ENCODE data around the gene CTNND1. TPM values are rescaled to one million over a fixed set of nuclear protein-coding genes. Genes with fewer than 3 reads are reported as not detected.

The CTNND1 gene
- total and polyA plus RNA-seq, 9 of the 15 experiments (the other 6 are each of a cell fraction or from before 2014, with no cell fraction given), result 11.1 to 74.0 (median 43.3) TPM

DNA sequence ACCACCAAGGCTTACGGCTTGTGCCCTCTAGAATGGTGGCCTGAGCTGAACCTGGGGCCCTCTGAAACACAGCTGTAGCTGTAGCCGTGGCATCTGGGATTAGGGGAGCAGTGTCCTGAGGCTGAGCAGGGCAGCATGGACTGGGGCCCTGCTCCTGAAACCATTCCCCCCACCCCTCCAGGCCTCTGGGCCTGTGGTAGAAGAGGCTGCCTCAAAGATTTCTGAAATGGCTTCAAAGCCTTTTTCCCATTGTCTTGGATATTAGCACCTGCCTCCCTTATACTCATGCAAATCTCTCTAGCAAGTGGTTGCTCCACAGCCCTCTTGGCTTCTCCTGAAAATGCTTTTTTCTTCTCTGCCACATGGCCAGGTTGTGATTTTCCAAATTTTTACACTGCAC is 106.9 kb downstream of the CTNND1 start:
- H3K9ac ChIP-seq (ENCODE audit: insufficient read depth in 1 of 2, low read depth in 2 of 2, low read length in 2 of 2), result no peak overlapping the region
- FAIRE-seq, result no peak
- H3K9me3 ChIP-seq (replicated peaks; ENCODE audit: control insufficient read depth, insufficient read depth, low read depth, low read length), result no peaks in the 10 kb centered on the region
- ATAC-seq, result no peak
- no peaks in the 10 kb centered on the region for H3K79me2 ChIP-seq (ENCODE audit: control insufficient read depth, insufficient read depth, low read length)
- WGBS (ENCODE audit: insufficient coverage, low coverage, missing lambda C conversion rate), result 10% methylated on average over 2 of the region's 2 CpGs
- ChIA-PET CTCF (ENCODE audit: low intra/inter-chr PET ratio) (no interaction called here), POLR2A (interaction anchor here (0.6 to 1.0 kb wide), 3 partner anchors 10 to 33 kb away, joined by 3 to 4 read pairs (median 3); no protein-coding TSS in a partner anchor)
- TF ChIP-seq, protein P1, sequence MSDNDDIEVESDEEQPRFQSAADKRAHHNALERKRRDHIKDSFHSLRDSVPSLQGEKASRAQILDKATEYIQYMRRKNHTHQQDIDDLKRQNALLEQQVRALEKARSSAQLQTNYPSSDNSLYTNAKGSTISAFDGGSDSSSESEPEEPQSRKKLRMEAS (CRISPR knock-in tag; IDR thresholded peaks at IDR 0.05), result no peak
- TF ChIP-seq DMBX1 (CRISPR knock-in tag; IDR thresholded peaks at IDR 0.05; ENCODE audit: borderline replicate concordance) (no peak), EP400 (IDR thresholded peaks at IDR 0.05) (no peak)
- no TSS peak for BruUV-seq (replicated peaks)
- no peak overlapping the region for H3K4me2 ChIP-seq (ENCODE audit: insufficient read depth, low read length)
- no peak overlapping the region for H3K27ac ChIP-seq (ENCODE audit: extremely low read depth, low read depth, low read length)
- no peaks in the 10 kb centered on the region; a peak in 1 of 5 replicates for H3K4me1 ChIP-seq (replicated peaks in 1 of 2; ENCODE audit: control insufficient read depth in 2 of 2, insufficient read depth in 2 of 2, low read length in 2 of 2)
- H4K20me1 ChIP-seq (replicated peaks; ENCODE audit: control insufficient read depth, insufficient read depth, low read length), result no peaks in the 10 kb centered on the region
- H3K9me1 ChIP-seq (ENCODE audit: control insufficient read depth, insufficient read depth, low read length), result no peaks in the 10 kb centered on the region
- no peak overlapping the region for H3K4me3 ChIP-seq
- H2AFZ ChIP-seq (ENCODE audit: low read depth, low read length), result no peak overlapping the region
- intact Hi-C loops (cut with micrococcal nuclease) (no loop called here), in situ Hi-C loops (cut with MboI) (no loop called here)
- no peak for DNase-seq (ENCODE audit: extremely low read depth in 1 of 4, low spot score in 3 of 4)
- no peaks in the 10 kb centered on the region for H3K36me3 ChIP-seq (ENCODE audit: control insufficient read depth, insufficient read depth, low read length)
- H3K27me3 ChIP-seq (ENCODE audit: control insufficient read depth in 2 of 2, insufficient read depth in 2 of 2, low read length in 2 of 2), result peaks cover 11 to 26% of the 10 kb centered on the region in 2 experiments; a peak in 4 of 5 replicates

Small RNA genes lying within 50 kb of the gene (small RNA-seq; reads per million reads assigned to genes)
- gene AP001931.1 (not detected), gene TMX2-CTNND1 (not detected)

Other genes with a start within 250 kb of the CTNND1 start
Only the 7 nearest of the 12 such genes appear.
- 0.37 TPM in 1 of 2 replicates, not detected in the other for gene YPEL4, start 111.9 kb upstream of the CTNND1 start, total RNA-seq (2014; rRNA removed)
- gene YPEL4, start 111.9 kb upstream of the CTNND1 start, total RNA-seq (2014; rRNA removed; fragmentation: Illumina TruSeq; extraction: Trizol), result 0.16 and 0.22 TPM in 2 replicates
- 0.07 and 0.08 TPM in 2 replicates for gene YPEL4, start 111.9 kb upstream of the CTNND1 start, total RNA-seq (2015; rRNA removed; fragmentation: Illumina TruSeq; extraction: Trizol)
- gene YPEL4, start 111.9 kb upstream of the CTNND1 start, total RNA-seq (2021), result 0.42 and 0.51 TPM in 2 replicates
- 0.91 and 1.4 TPM in 2 replicates for gene YPEL4, start 111.9 kb upstream of the CTNND1 start, polyA plus RNA-seq (2011; rRNA removed)
- gene YPEL4, start 111.9 kb upstream of the CTNND1 start, polyA plus RNA-seq (2014; fragmentation: Illumina TruSeq; extraction: Trizol), result 0.40 and 0.48 TPM in 2 replicates
- gene YPEL4, start 111.9 kb upstream of the CTNND1 start, polyA plus RNA-seq (2014; fragmentation: Nextera tagmentation; extraction: Ambion mirVana), result under 1 TPM in 1 of 2 experiments, not detected in 1; 0.08 TPM
- gene YPEL4, start 111.9 kb upstream of the CTNND1 start, polyA plus RNA-seq (2014; rRNA removed), result 0.40 and 1.1 TPM in 2 replicates
- 19.1 and 20.0 TPM in 2 replicates for gene CLP1, start 104.0 kb upstream of the CTNND1 start, total RNA-seq (2014; rRNA removed)
- 27.8 and 28.6 TPM in 2 replicates for gene CLP1, start 104.0 kb upstream of the CTNND1 start, total RNA-seq (2014; rRNA removed; fragmentation: Illumina TruSeq; extraction: Trizol)
- gene CLP1, start 104.0 kb upstream of the CTNND1 start, total RNA-seq (2015; rRNA removed; fragmentation: Illumina TruSeq; extraction: Trizol), result 26.3 and 27.8 TPM in 2 replicates
- gene CLP1, start 104.0 kb upstream of the CTNND1 start, total RNA-seq (2021), result 21.5 and 23.7 TPM in 2 replicates
- gene CLP1, start 104.0 kb upstream of the CTNND1 start, polyA plus RNA-seq (2011; rRNA removed), result 22.2 and 31.9 TPM in 2 replicates
- gene CLP1, start 104.0 kb upstream of the CTNND1 start, polyA plus RNA-seq (2014; fragmentation: Illumina TruSeq; extraction: Trizol), result 24.9 and 30.3 TPM in 2 replicates
- 10 to 100 TPM; 45.6 to 46.2 TPM for gene CLP1, start 104.0 kb upstream of the CTNND1 start, polyA plus RNA-seq (2014; fragmentation: Nextera tagmentation; extraction: Ambion mirVana)
- gene CLP1, start 104.0 kb upstream of the CTNND1 start, polyA plus RNA-seq (2014; rRNA removed), result 23.4 and 26.5 TPM in 2 replicates
- gene ZDHHC5, start 93.7 kb upstream of the CTNND1 start, total RNA-seq (2014; rRNA removed), result 22.5 and 30.0 TPM in 2 replicates
- gene ZDHHC5, start 93.7 kb upstream of the CTNND1 start, total RNA-seq (2014; rRNA removed; fragmentation: Illumina TruSeq; extraction: Trizol), result 31.3 and 35.6 TPM in 2 replicates
- gene ZDHHC5, start 93.7 kb upstream of the CTNND1 start, total RNA-seq (2015; rRNA removed; fragmentation: Illumina TruSeq; extraction: Trizol), result 35.9 and 37.1 TPM in 2 replicates
- gene ZDHHC5, start 93.7 kb upstream of the CTNND1 start, total RNA-seq (2021), result 46.3 and 51.8 TPM in 2 replicates
- gene ZDHHC5, start 93.7 kb upstream of the CTNND1 start, polyA plus RNA-seq (2011; rRNA removed), result 41.6 and 44.7 TPM in 2 replicates
- gene ZDHHC5, start 93.7 kb upstream of the CTNND1 start, polyA plus RNA-seq (2014; fragmentation: Illumina TruSeq; extraction: Trizol), result 51.5 and 64.2 TPM in 2 replicates
- 1 to 10 TPM; 3.8 to 8.8 TPM for gene ZDHHC5, start 93.7 kb upstream of the CTNND1 start, polyA plus RNA-seq (2014; fragmentation: Nextera tagmentation; extraction: Ambion mirVana)
- gene ZDHHC5, start 93.7 kb upstream of the CTNND1 start, polyA plus RNA-seq (2014; rRNA removed), result 36.4 and 39.1 TPM in 2 replicates
- gene MED19, start 49.6 kb upstream of the CTNND1 start, total RNA-seq (2014; rRNA removed), result 19.3 and 23.5 TPM in 2 replicates
- 13.9 and 14.9 TPM in 2 replicates for gene MED19, start 49.6 kb upstream of the CTNND1 start, total RNA-seq (2014; rRNA removed; fragmentation: Illumina TruSeq; extraction: Trizol)
- 15.0 and 17.2 TPM in 2 replicates for gene MED19, start 49.6 kb upstream of the CTNND1 start, total RNA-seq (2015; rRNA removed; fragmentation: Illumina TruSeq; extraction: Trizol)
- gene MED19, start 49.6 kb upstream of the CTNND1 start, total RNA-seq (2021), result 13.7 and 14.0 TPM in 2 replicates
- gene MED19, start 49.6 kb upstream of the CTNND1 start, polyA plus RNA-seq (2011; rRNA removed), result 16.4 and 19.2 TPM in 2 replicates
- gene MED19, start 49.6 kb upstream of the CTNND1 start, polyA plus RNA-seq (2014; fragmentation: Illumina TruSeq; extraction: Trizol), result 17.7 and 19.8 TPM in 2 replicates
- gene MED19, start 49.6 kb upstream of the CTNND1 start, polyA plus RNA-seq (2014; fragmentation: Nextera tagmentation; extraction: Ambion mirVana), result 1 to 10 TPM; 7.3 to 7.9 TPM
- gene MED19, start 49.6 kb upstream of the CTNND1 start, polyA plus RNA-seq (2014; rRNA removed), result 15.9 and 22.1 TPM in 2 replicates
- gene TMX2, start 49.2 kb upstream of the CTNND1 start, total RNA-seq (2014; rRNA removed), result 184 and 195 TPM in 2 replicates
- gene TMX2, start 49.2 kb upstream of the CTNND1 start, total RNA-seq (2014; rRNA removed; fragmentation: Illumina TruSeq; extraction: Trizol), result 232 and 235 TPM in 2 replicates
- gene TMX2, start 49.2 kb upstream of the CTNND1 start, total RNA-seq (2015; rRNA removed; fragmentation: Illumina TruSeq; extraction: Trizol), result 215 and 227 TPM in 2 replicates
- gene TMX2, start 49.2 kb upstream of the CTNND1 start, total RNA-seq (2021), result 175 and 176 TPM in 2 replicates
- 169 and 192 TPM in 2 replicates for gene TMX2, start 49.2 kb upstream of the CTNND1 start, polyA plus RNA-seq (2011; rRNA removed)
- 243 and 281 TPM in 2 replicates for gene TMX2, start 49.2 kb upstream of the CTNND1 start, polyA plus RNA-seq (2014; fragmentation: Illumina TruSeq; extraction: Trizol)
- 100 to 1,000 TPM; 381 to 433 TPM for gene TMX2, start 49.2 kb upstream of the CTNND1 start, polyA plus RNA-seq (2014; fragmentation: Nextera tagmentation; extraction: Ambion mirVana)
- 218 and 224 TPM in 2 replicates for gene TMX2, start 49.2 kb upstream of the CTNND1 start, polyA plus RNA-seq (2014; rRNA removed)
- 254 and 261 TPM in 2 replicates for gene SELENOH, start 20.3 kb upstream of the CTNND1 start, total RNA-seq (2014; rRNA removed)
- gene SELENOH, start 20.3 kb upstream of the CTNND1 start, total RNA-seq (2014; rRNA removed; fragmentation: Illumina TruSeq; extraction: Trizol), result 47.8 and 49.2 TPM in 2 replicates
- 118 and 136 TPM in 2 replicates for gene SELENOH, start 20.3 kb upstream of the CTNND1 start, total RNA-seq (2015; rRNA removed; fragmentation: Illumina TruSeq; extraction: Trizol)
- gene SELENOH, start 20.3 kb upstream of the CTNND1 start, total RNA-seq (2021), result 194 and 216 TPM in 2 replicates
- 116 and 120 TPM in 2 replicates for gene SELENOH, start 20.3 kb upstream of the CTNND1 start, polyA plus RNA-seq (2011; rRNA removed)
- 33.9 and 70.6 TPM in 2 replicates for gene SELENOH, start 20.3 kb upstream of the CTNND1 start, polyA plus RNA-seq (2014; fragmentation: Illumina TruSeq; extraction: Trizol)
- 10 to 100 TPM; 16.6 to 39.5 TPM for gene SELENOH, start 20.3 kb upstream of the CTNND1 start, polyA plus RNA-seq (2014; fragmentation: Nextera tagmentation; extraction: Ambion mirVana)
- 278 and 299 TPM in 2 replicates for gene SELENOH, start 20.3 kb upstream of the CTNND1 start, polyA plus RNA-seq (2014; rRNA removed)
- not detected in 2 replicates for gene BTBD18, start 10.0 kb upstream of the CTNND1 start, total RNA-seq (2014; rRNA removed)
- not detected in 2 replicates for gene BTBD18, start 10.0 kb upstream of the CTNND1 start, total RNA-seq (2014; rRNA removed; fragmentation: Illumina TruSeq; extraction: Trizol)
- gene BTBD18, start 10.0 kb upstream of the CTNND1 start, total RNA-seq (2015; rRNA removed; fragmentation: Illumina TruSeq; extraction: Trizol), result not detected in 2 replicates
- gene BTBD18, start 10.0 kb upstream of the CTNND1 start, total RNA-seq (2021), result not detected in 2 replicates
- gene BTBD18, start 10.0 kb upstream of the CTNND1 start, polyA plus RNA-seq (2011; rRNA removed), result not detected in 2 replicates
- not detected in 2 replicates for gene BTBD18, start 10.0 kb upstream of the CTNND1 start, polyA plus RNA-seq (2014; fragmentation: Illumina TruSeq; extraction: Trizol)
- gene BTBD18, start 10.0 kb upstream of the CTNND1 start, polyA plus RNA-seq (2014; fragmentation: Nextera tagmentation; extraction: Ambion mirVana), result under 1 TPM in 1 of 2 experiments, not detected in 1; 0.06 TPM
- gene BTBD18, start 10.0 kb upstream of the CTNND1 start, polyA plus RNA-seq (2014; rRNA removed), result not detected in 2 replicates

Measured in K562 (cell line).